ENCODE results near the gene ARMC3. TPM values are rescaled to one million over a fixed set of nuclear protein-coding genes. Genes with fewer than 3 reads are reported as not detected.

ARMC3 gene
- total and polyA plus RNA-seq, 9 of the 15 experiments (the other 6 are each of a cell fraction or from before 2014, with no cell fraction given) = 0.33 to 1.1 (median 0.62) TPM

DNA sequence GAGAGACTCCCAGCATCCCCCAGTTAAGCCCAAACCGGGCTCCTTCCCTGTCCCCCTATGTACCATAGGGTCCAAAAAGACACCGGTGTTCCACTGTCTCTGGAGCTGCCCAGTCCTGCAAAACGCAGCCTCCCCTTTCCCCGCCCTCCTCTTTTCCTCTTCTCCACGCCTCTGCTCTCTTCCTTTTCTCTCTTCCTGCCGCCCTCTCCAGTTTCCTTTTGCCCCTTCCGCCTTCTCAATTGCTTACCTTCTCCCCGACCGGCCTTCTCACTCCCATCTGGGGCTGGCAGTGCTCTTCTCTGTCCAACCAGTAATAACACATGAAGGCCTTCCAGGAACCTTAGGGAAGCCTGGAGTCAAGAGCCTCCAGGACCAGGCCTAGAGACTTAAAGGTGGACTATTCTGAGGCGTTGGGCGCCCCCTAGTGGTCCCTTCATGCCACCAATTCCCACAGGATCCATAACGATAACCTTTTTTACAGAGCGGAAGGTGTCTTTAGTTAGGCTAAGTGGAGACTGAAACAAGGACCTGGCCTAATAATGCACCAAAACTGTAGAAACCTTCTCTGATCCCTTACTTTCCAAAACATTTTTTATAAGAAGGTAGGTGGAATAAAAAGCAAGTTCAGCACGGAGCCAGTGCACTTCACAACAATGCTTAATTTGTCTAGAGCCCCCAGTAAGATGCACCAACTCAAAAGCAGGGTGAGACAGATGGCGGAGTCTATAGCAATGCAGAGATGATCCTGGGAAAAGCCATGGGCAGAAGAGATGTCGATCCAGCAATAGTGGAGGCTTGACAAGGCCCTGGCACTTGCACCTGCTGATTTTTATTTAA lies 140.3 kb downstream of the ARMC3 start (continued):
- TF ChIP-seq, protein P1, sequence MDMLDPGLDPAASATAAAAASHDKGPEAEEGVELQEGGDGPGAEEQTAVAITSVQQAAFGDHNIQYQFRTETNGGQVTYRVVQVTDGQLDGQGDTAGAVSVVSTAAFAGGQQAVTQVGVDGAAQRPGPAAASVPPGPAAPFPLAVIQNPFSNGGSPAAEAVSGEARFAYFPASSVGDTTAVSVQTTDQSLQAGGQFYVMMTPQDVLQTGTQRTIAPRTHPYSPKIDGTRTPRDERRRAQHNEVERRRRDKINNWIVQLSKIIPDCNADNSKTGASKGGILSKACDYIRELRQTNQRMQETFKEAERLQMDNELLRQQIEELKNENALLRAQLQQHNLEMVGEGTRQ (CRISPR knock-in tag; IDR thresholded peaks at IDR 0.05) = no peak
- TF ChIP-seq TEAD1 (CRISPR knock-in tag; IDR thresholded peaks at IDR 0.05) (0 out of 4 replicates have a peak, but pooled peaks of 1 of the 2 experiments have one; percentile 34), ADNP (tag; IDR thresholded peaks at IDR 0.05) (no peak), HDGF (IDR thresholded peaks at IDR 0.05) (0 out of 2 replicates have a peak, but pooled peaks have one; percentile 75), WHSC1 (IDR thresholded peaks at IDR 0.05; ENCODE audit: low read length) (no peak), SNRNP70 (optimal IDR thresholded peaks at IDR 0.05; ENCODE audit: low read depth, low read length) (no peak), ZC3H11A (IDR thresholded peaks at IDR 0.05; ENCODE audit: low read depth, low read length) (no peak), MYC (IDR thresholded peaks at IDR 0.05; ENCODE audit: low read depth, low read length) (peak; percentile 44; the same call in 1 of the 2 replicates), MYC (CRISPR knock-in tag; IDR thresholded peaks at IDR 0.05; ENCODE audit: borderline replicate concordance, low read depth) (no peak), ZNF436 (CRISPR knock-in tag; IDR thresholded peaks at IDR 0.05) (no peak), MAZ (CRISPR knock-in tag; conservative IDR thresholded peaks at IDR 0.05 in 1 of 2, IDR thresholded peaks at IDR 0.05 in 1 of 2) (0 out of 4 replicates have a peak, but pooled peaks of 1 of the 2 experiments have one; percentile 24)
- TF ChIP-seq, protein P2, sequence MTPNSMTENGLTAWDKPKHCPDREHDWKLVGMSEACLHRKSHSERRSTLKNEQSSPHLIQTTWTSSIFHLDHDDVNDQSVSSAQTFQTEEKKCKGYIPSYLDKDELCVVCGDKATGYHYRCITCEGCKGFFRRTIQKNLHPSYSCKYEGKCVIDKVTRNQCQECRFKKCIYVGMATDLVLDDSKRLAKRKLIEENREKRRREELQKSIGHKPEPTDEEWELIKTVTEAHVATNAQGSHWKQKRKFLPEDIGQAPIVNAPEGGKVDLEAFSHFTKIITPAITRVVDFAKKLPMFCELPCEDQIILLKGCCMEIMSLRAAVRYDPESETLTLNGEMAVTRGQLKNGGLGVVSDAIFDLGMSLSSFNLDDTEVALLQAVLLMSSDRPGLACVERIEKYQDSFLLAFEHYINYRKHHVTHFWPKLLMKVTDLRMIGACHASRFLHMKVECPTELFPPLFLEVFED (CRISPR knock-in tag; conservative IDR thresholded peaks at IDR 0.05) = 0 out of 2 replicates have a peak, but pooled peaks have one; percentile 17
- TF ChIP-seq, protein P3, sequence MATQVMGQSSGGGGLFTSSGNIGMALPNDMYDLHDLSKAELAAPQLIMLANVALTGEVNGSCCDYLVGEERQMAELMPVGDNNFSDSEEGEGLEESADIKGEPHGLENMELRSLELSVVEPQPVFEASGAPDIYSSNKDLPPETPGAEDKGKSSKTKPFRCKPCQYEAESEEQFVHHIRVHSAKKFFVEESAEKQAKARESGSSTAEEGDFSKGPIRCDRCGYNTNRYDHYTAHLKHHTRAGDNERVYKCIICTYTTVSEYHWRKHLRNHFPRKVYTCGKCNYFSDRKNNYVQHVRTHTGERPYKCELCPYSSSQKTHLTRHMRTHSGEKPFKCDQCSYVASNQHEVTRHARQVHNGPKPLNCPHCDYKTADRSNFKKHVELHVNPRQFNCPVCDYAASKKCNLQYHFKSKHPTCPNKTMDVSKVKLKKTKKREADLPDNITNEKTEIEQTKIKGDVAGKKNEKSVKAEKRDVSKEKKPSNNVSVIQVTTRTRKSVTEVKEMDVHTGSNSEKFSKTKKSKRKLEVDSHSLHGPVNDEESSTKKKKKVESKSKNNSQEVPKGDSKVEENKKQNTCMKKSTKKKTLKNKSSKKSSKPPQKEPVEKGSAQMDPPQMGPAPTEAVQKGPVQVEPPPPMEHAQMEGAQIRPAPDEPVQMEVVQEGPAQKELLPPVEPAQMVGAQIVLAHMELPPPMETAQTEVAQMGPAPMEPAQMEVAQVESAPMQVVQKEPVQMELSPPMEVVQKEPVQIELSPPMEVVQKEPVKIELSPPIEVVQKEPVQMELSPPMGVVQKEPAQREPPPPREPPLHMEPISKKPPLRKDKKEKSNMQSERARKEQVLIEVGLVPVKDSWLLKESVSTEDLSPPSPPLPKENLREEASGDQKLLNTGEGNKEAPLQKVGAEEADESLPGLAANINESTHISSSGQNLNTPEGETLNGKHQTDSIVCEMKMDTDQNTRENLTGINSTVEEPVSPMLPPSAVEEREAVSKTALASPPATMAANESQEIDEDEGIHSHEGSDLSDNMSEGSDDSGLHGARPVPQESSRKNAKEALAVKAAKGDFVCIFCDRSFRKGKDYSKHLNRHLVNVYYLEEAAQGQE (IDR thresholded peaks at IDR 0.05; ENCODE audit: borderline replicate concordance) = peak; percentile 77; the same call in 1 of the 2 replicates
- TF ChIP-seq, protein P3 (CRISPR knock-in tag; IDR thresholded peaks at IDR 0.05; ENCODE audit: low read depth) = no peak
- TF ChIP-seq, protein P4, sequence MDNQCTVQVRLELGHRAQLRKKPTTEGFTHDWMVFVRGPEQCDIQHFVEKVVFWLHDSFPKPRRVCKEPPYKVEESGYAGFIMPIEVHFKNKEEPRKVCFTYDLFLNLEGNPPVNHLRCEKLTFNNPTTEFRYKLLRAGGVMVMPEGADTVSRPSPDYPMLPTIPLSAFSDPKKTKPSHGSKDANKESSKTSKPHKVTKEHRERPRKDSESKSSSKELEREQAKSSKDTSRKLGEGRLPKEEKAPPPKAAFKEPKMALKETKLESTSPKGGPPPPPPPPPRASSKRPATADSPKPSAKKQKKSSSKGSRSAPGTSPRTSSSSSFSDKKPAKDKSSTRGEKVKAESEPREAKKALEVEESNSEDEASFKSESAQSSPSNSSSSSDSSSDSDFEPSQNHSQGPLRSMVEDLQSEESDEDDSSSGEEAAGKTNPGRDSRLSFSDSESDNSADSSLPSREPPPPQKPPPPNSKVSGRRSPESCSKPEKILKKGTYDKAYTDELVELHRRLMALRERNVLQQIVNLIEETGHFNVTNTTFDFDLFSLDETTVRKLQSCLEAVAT (IDR thresholded peaks at IDR 0.05) = 0 out of 4 replicates have a peak, but pooled peaks of 1 of the 2 experiments have one; percentile 51

Measured in K562 (cell line).